Esophagus muscularis mucosa (tissue), 4 donors: ENCODE results near the gene RRP36.

Source experiments
- EP300 ChIP-seq: sonication (generic); formaldehyde crosslinking; IDR thresholded peaks from one replicate; pipeline ENCODE4 v1.6.1; 2017; ENCODE audit warnings: antibody characterized with exemption
- POLR2A ChIP-seq: fragments of 450-650 bp; IDR thresholded peaks from one replicate; pipeline ENCODE4 v1.6.1; 2017; ENCODE audit warnings: antibody characterized with exemption, moderate library complexity, mild to moderate bottlenecking, low read depth
- POLR2AphosphoS5 ChIP-seq, 2 donors: sonication (generic); formaldehyde crosslinking; IDR thresholded peaks; one replicate each; pipeline ENCODE4 v1.6.1; 2017; ENCODE audit warnings: antibody characterized with exemption in 2 of 2
- TF ChIP-seq, protein P1 (sequence below), 3 experiments: fragments of 200-600 bp in 2 of 3; fragments of 450-650 bp in 1 of 3; sonication (generic) in 2 of 3; IDR thresholded peaks; one replicate each; pipeline ENCODE4 v1.5.1; 2017 to 2019; ENCODE audit warnings: antibody characterized with exemption in 3 of 3, mild to moderate bottlenecking in 2 of 3, moderate library complexity in 1 of 3

GRCh38 chr6:43047998-43048397 lies 26.6 kb downstream of the RRP36 start:
- TF ChIP-seq, protein P1, sequence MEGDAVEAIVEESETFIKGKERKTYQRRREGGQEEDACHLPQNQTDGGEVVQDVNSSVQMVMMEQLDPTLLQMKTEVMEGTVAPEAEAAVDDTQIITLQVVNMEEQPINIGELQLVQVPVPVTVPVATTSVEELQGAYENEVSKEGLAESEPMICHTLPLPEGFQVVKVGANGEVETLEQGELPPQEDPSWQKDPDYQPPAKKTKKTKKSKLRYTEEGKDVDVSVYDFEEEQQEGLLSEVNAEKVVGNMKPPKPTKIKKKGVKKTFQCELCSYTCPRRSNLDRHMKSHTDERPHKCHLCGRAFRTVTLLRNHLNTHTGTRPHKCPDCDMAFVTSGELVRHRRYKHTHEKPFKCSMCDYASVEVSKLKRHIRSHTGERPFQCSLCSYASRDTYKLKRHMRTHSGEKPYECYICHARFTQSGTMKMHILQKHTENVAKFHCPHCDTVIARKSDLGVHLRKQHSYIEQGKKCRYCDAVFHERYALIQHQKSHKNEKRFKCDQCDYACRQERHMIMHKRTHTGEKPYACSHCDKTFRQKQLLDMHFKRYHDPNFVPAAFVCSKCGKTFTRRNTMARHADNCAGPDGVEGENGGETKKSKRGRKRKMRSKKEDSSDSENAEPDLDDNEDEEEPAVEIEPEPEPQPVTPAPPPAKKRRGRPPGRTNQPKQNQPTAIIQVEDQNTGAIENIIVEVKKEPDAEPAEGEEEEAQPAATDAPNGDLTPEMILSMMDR (IDR thresholded peaks at IDR 0.05): no peak
- TF ChIP-seq POLR2A (no peak), EP300 (no peak), POLR2AphosphoS5 (IDR thresholded peaks at IDR 0.05) (no peak)
